Neural cell (in vitro differentiated cells): ENCODE measurements around the gene PCDHGC5. TPM values are rescaled to one million over a fixed set of nuclear protein-coding genes. Genes with fewer than 3 reads are reported as not detected.

Experiments used
- H2AFZ ChIP-seq: fragments of 200-600, 300-800 bp; sonication (generic), shearing (Covaris generic); 2 replicates; pipeline ENCODE4 v1.6.0; 2014; ENCODE audit warnings: low read depth, mild to moderate bottlenecking, antibody characterized with exemption, low read length, moderate library complexity
- H3F3A ChIP-seq: fragments of 200-600 bp; shearing (Covaris generic); 2 replicates; pipeline ENCODE4 v1.6.1; 2016; ENCODE audit warnings: mild to moderate bottlenecking, moderate library complexity, mixed read lengths, antibody characterized with exemption, low read length; ENCODE audit not compliant: insufficient read depth, poor library complexity, severe bottlenecking
- H3K27ac ChIP-seq: fragments of 200-600, 300-800 bp; sonication (generic), shearing (Covaris generic); 2 replicates; pipeline ENCODE4 v1.5.1; 2014; ENCODE audit warnings: mild to moderate bottlenecking, low read length, moderate library complexity
- H3K27me3 ChIP-seq: fragments of 300-800, 200-600 bp; sonication (generic), shearing (Covaris generic); 2 replicates; pipeline ENCODE4 v1.6.0; 2014; ENCODE audit warnings: mild to moderate bottlenecking, low read depth, low read length, moderate library complexity; ENCODE audit not compliant: insufficient read depth
- H3K36me3 ChIP-seq: fragments of 300-800, 200-600 bp; sonication (generic), shearing (Covaris generic); 2 replicates; pipeline ENCODE4 v1.5.1; 2014; ENCODE audit warnings: mild to moderate bottlenecking, antibody characterized with exemption, low read length, moderate library complexity; ENCODE audit not compliant: insufficient read depth
- H3K4me2 ChIP-seq: fragments of 300-800, 200-600 bp; sonication (generic), shearing (Covaris generic); 2 replicates; pipeline ENCODE4 v1.6.0; 2014; ENCODE audit warnings: mild to moderate bottlenecking, low read length
- H3K4me3 ChIP-seq: fragments of 300-800, 200-600 bp; sonication (generic), shearing (Covaris generic); 2 replicates; pipeline ENCODE4 v1.5.1; 2014; ENCODE audit warnings: mild to moderate bottlenecking, low read length, moderate library complexity
- H3K79me2 ChIP-seq: fragments of 200-600 bp; shearing (Covaris generic); replicated peaks from 2 replicates; pipeline ENCODE4 v1.6.0; 2014; ENCODE audit warnings: mild to moderate bottlenecking, low read length, moderate library complexity; ENCODE audit not compliant: insufficient read depth
- H3K9ac ChIP-seq: fragments of 300-800, 200-600 bp; sonication (generic), shearing (Covaris generic); 2 replicates; pipeline ENCODE4 v1.6.1; 2016; ENCODE audit warnings: mild to moderate bottlenecking, low read length, mixed read lengths
- H3K9me2 ChIP-seq: fragments of 200-600 bp; shearing (Covaris generic); 2 replicates; pipeline ENCODE4 v1.6.1; 2016; ENCODE audit warnings: mild to moderate bottlenecking, low read length, mixed read lengths; ENCODE audit not compliant: insufficient read depth
- H3K9me3 ChIP-seq: fragments of 200-600, 300-800 bp; sonication (generic), shearing (Covaris generic); 2 replicates; pipeline ENCODE4 v1.6.1; 2016; ENCODE audit warnings: mild to moderate bottlenecking, mixed run types, low read length, moderate library complexity, mixed read lengths
- H4K20me1 ChIP-seq: fragments of 200-600 bp; shearing (Covaris generic); 2 replicates; pipeline ENCODE4 v1.6.1; 2016; ENCODE audit warnings: mild to moderate bottlenecking, mixed run types; ENCODE audit not compliant: insufficient read depth
- EZH2 ChIP-seq: fragments of 200-600, 300-800 bp; shearing (Covaris generic), sonication (generic); IDR thresholded peaks from 2 replicates; pipeline ENCODE4 v1.6.1; 2014; ENCODE audit warnings: antibody characterized with exemption, low read length, borderline replicate concordance, mild to moderate bottlenecking; ENCODE audit not compliant: insufficient read depth, poor library complexity, severe bottlenecking
- MXI1 ChIP-seq: fragments of 450-650 bp; conservative IDR thresholded peaks from 2 replicates; pipeline ENCODE4 v1.6.1; 2014; ENCODE audit warnings: antibody characterized with exemption, mild to moderate bottlenecking; ENCODE audit not compliant: poor library complexity, severe bottlenecking
- POLR2AphosphoS5 ChIP-seq: IDR thresholded peaks from 2 replicates; pipeline ENCODE4 v1.6.1; 2012
- RAD21 ChIP-seq: fragments of 450-650 bp; conservative IDR thresholded peaks from 2 replicates; pipeline ENCODE4 v1.6.1; 2014; ENCODE audit warnings: antibody characterized with exemption, mild to moderate bottlenecking, moderate library complexity
- SMC3 ChIP-seq: fragments of 450-650 bp; conservative IDR thresholded peaks from 2 replicates; pipeline ENCODE4 v1.6.1; 2014; ENCODE audit warnings: antibody characterized with exemption, mild to moderate bottlenecking, moderate library complexity; ENCODE audit not compliant: poor library complexity
- TAF1 ChIP-seq: IDR thresholded peaks from 2 replicates; pipeline ENCODE4 v1.6.1; 2012; ENCODE audit warnings: low read depth
- polyA plus RNA-seq: library from polyadenylated mRNA; depleted of rRNA; stranded (reverse); fragments of >200 nt; gene quantifications from 2 replicates; pipeline ENCODE4 v1.2.3, GENCODE V29; 2014
- TF ChIP-seq, protein P1 (sequence below): IDR thresholded peaks from 2 replicates; pipeline ENCODE4 v1.6.1; 2012; ENCODE audit warnings: borderline replicate concordance
- TF ChIP-seq, protein P2 (sequence below): fragments of 450-650 bp; IDR thresholded peaks from 2 replicates; pipeline ENCODE4 v1.5.1; 2014; ENCODE audit warnings: antibody characterized with exemption, mild to moderate bottlenecking, moderate library complexity; ENCODE audit not compliant: poor library complexity, severe bottlenecking

PCDHGC5 gene
- polyA plus RNA-seq, 1 donor from 2014 or later: 0.51 TPM

DNA sequence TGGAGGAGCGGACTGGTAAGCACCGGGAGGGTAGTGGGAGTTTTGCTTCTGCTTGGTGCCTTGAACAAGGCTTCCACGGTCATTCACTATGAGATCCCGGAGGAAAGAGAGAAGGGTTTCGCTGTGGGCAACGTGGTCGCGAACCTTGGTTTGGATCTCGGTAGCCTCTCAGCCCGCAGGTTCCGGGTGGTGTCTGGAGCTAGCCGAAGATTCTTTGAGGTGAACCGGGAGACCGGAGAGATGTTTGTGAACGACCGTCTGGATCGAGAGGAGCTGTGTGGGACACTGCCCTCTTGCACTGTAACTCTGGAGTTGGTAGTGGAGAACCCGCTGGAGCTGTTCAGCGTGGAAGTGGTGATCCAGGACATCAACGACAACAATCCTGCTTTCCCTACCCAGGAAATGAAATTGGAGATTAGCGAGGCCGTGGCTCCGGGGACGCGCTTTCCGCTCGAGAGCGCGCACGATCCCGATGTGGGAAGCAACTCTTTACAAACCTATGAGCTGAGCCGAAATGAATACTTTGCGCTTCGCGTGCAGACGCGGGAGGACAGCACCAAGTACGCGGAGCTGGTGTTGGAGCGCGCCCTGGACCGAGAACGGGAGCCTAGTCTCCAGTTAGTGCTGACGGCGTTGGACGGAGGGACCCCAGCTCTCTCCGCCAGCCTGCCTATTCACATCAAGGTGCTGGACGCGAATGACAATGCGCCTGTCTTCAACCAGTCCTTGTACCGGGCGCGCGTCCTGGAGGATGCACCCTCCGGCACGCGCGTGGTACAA lies 12.6 kb upstream of the PCDHGC5 start:
- Histone ChIP-seq H3K27me3 (no peaks in the 10 kb centered on the region), H4K20me1 (no peaks in the 10 kb centered on the region), H3K27ac (no peak overlapping the region), H3K9ac (no peak overlapping the region), H3F3A (no peaks in the 10 kb centered on the region), H3K9me3 (peaks cover 32% of the 10 kb centered on the region), H3K79me2 (peaks cover 14% of the 10 kb centered on the region), H3K36me3 (peaks cover 29% of the 10 kb centered on the region), H2AFZ (no peak overlapping the region), H3K4me2 (no peak overlapping the region), H3K4me3 (peak overlapping the region; percentile 58), H3K9me2 (no peaks in the 10 kb centered on the region)
- TF ChIP-seq TAF1 (no peak), MXI1 (no peak), POLR2AphosphoS5 (no peak), EZH2 (no peak)

DNA sequence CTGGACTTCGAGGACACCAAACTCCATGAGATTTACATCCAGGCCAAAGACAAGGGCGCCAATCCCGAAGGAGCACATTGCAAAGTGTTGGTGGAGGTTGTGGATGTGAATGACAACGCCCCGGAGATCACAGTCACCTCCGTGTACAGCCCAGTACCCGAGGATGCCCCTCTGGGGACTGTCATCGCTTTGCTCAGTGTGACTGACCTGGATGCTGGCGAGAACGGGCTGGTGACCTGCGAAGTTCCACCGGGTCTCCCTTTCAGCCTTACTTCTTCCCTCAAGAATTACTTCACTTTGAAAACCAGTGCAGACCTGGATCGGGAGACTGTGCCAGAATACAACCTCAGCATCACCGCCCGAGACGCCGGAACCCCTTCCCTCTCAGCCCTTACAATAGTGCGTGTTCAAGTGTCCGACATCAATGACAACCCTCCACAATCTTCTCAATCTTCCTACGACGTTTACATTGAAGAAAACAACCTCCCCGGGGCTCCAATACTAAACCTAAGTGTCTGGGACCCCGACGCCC lies 11.8 kb upstream of the PCDHGC5 start:
- H4K20me1 ChIP-seq: no peaks in the 10 kb centered on the region
- H3K27ac ChIP-seq: no peak overlapping the region
- peaks cover 32% of the 10 kb centered on the region for H3K9me3 ChIP-seq
- H3K79me2 ChIP-seq: peaks cover 8% of the 10 kb centered on the region
- peak overlapping the region; percentile 58 for H3K4me3 ChIP-seq
- H3K4me2 ChIP-seq: no peak overlapping the region
- no peak for TF ChIP-seq SMC3
- no peak for TF ChIP-seq TAF1
- TF ChIP-seq, protein P1, sequence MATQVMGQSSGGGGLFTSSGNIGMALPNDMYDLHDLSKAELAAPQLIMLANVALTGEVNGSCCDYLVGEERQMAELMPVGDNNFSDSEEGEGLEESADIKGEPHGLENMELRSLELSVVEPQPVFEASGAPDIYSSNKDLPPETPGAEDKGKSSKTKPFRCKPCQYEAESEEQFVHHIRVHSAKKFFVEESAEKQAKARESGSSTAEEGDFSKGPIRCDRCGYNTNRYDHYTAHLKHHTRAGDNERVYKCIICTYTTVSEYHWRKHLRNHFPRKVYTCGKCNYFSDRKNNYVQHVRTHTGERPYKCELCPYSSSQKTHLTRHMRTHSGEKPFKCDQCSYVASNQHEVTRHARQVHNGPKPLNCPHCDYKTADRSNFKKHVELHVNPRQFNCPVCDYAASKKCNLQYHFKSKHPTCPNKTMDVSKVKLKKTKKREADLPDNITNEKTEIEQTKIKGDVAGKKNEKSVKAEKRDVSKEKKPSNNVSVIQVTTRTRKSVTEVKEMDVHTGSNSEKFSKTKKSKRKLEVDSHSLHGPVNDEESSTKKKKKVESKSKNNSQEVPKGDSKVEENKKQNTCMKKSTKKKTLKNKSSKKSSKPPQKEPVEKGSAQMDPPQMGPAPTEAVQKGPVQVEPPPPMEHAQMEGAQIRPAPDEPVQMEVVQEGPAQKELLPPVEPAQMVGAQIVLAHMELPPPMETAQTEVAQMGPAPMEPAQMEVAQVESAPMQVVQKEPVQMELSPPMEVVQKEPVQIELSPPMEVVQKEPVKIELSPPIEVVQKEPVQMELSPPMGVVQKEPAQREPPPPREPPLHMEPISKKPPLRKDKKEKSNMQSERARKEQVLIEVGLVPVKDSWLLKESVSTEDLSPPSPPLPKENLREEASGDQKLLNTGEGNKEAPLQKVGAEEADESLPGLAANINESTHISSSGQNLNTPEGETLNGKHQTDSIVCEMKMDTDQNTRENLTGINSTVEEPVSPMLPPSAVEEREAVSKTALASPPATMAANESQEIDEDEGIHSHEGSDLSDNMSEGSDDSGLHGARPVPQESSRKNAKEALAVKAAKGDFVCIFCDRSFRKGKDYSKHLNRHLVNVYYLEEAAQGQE: no peak
- TF ChIP-seq RAD21: no peak
- TF ChIP-seq, protein P2, sequence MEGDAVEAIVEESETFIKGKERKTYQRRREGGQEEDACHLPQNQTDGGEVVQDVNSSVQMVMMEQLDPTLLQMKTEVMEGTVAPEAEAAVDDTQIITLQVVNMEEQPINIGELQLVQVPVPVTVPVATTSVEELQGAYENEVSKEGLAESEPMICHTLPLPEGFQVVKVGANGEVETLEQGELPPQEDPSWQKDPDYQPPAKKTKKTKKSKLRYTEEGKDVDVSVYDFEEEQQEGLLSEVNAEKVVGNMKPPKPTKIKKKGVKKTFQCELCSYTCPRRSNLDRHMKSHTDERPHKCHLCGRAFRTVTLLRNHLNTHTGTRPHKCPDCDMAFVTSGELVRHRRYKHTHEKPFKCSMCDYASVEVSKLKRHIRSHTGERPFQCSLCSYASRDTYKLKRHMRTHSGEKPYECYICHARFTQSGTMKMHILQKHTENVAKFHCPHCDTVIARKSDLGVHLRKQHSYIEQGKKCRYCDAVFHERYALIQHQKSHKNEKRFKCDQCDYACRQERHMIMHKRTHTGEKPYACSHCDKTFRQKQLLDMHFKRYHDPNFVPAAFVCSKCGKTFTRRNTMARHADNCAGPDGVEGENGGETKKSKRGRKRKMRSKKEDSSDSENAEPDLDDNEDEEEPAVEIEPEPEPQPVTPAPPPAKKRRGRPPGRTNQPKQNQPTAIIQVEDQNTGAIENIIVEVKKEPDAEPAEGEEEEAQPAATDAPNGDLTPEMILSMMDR: no peak
- no peak for TF ChIP-seq POLR2AphosphoS5
- no peak for TF ChIP-seq MXI1
- no peaks in the 10 kb centered on the region for H3K9me2 ChIP-seq
- no peak overlapping the region for H3K9ac ChIP-seq
- H3F3A ChIP-seq: no peaks in the 10 kb centered on the region
- H3K27me3 ChIP-seq: no peaks in the 10 kb centered on the region
- H2AFZ ChIP-seq: no peak overlapping the region
- H3K36me3 ChIP-seq: peaks cover 29% of the 10 kb centered on the region
